GM12892 (cell line): ENCODE measurements around the gene LYRM7.

Experiments
- POLR2A ChIP-seq: IDR thresholded peaks from 2 replicates; pipeline ENCODE4 v1.6.1; 2011; ENCODE audit warnings: low read depth, low read length, control low read depth
- TAF1 ChIP-seq: IDR thresholded peaks from 2 replicates; pipeline ENCODE4 v1.6.1; 2011; ENCODE audit warnings: low read depth, mild to moderate bottlenecking, control low read depth, low read length, borderline replicate concordance

DNA sequence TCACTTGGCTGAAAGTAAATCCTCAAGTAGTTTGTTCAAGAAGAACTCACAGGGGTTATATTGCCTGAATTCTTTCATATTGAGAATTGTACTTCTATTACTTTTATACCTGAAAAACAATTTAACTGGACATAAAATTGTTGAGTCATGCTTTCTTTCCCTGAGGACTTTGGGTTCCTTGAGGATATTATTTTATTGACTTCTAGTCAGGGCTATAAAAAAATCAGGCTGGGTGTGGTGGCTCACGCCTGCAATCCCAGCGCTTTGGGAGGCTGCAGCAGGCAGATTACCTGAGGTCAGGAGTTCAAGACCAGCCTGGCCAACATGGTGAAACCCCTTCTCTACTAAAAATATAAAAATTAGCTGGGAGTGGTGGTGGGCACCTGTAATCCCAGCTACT lies 75.2 kb downstream of the LYRM7 start:
- no peak for TF ChIP-seq POLR2A
- no peak for TF ChIP-seq TAF1
